Endothelial cell of umbilical vein (primary cell): ENCODE measurements around the gene TBX2.

ENCODE experiments used
- EZH2 ChIP-seq: IDR thresholded peaks from 2 replicates; pipeline ENCODE4 v1.6.1; 2012; ENCODE audit warnings: borderline replicate concordance, low read depth, mild to moderate bottlenecking, moderate library complexity, low read length, inconsistent platforms; ENCODE audit not compliant: severe bottlenecking
- GATA2 ChIP-seq: IDR thresholded peaks from 2 replicates; pipeline ENCODE4 v1.7.0; 2011; ENCODE audit warnings: low read depth, mild to moderate bottlenecking, moderate library complexity, mixed read lengths, low read length; ENCODE audit not compliant: insufficient read length, insufficient read depth
- JUN ChIP-seq: IDR thresholded peaks from 2 replicates; pipeline ENCODE4 v1.6.1; 2011; ENCODE audit warnings: borderline replicate concordance, low read depth; ENCODE audit not compliant: insufficient read length, insufficient read depth
- POLR2A ChIP-seq: IDR thresholded peaks from 2 replicates; pipeline ENCODE4 v1.6.1; 2012; ENCODE audit warnings: low read depth, mild to moderate bottlenecking, control low read depth, low read length
- POLR2AphosphoS5 ChIP-seq: IDR thresholded peaks from 2 replicates; pipeline ENCODE4 v1.6.1; 2012; ENCODE audit warnings: low read depth, mild to moderate bottlenecking, control low read depth, low read length, moderate library complexity; ENCODE audit not compliant: insufficient read depth
- TF ChIP-seq, protein P1 (sequence below), 2 donors: IDR thresholded peaks; 1 replicate in 1 of 2; 2 replicates in 1 of 2; pipeline ENCODE4 v1.5.1; 2011; ENCODE audit warnings: low read length in 2 of 2, mild to moderate bottlenecking in 2 of 2, moderate library complexity in 2 of 2, control low read depth in 1 of 2, inconsistent platforms in 1 of 2, low read depth in 1 of 2; ENCODE audit not compliant: insufficient read depth in 1 of 2; ENCODE audit errors: extremely low read depth in 1 of 2
- TF ChIP-seq, protein P2 (sequence below): IDR thresholded peaks from 2 replicates; pipeline ENCODE4 v1.6.1; 2011; ENCODE audit not compliant: insufficient read depth, insufficient read length

DNA sequence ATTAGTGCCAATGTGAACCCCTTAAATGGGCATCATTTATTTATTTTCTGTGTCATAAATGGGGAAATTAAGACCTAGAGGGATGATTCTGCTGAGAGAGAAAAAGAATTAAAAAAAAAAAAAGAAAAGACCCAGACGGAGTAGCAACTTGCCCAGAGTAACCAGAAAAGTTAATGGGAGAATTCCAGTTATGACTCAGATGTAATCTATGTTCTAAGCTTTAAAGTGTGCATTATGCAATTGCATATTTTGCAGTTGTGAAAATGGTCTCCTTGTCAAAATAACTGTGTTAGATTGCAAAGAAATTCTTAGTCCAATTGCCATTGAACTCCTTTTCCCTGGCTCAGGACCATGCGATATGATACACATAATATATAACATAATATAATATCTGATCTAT, 38.6 kb upstream of the TBX2 start:
- TF ChIP-seq, protein P1, sequence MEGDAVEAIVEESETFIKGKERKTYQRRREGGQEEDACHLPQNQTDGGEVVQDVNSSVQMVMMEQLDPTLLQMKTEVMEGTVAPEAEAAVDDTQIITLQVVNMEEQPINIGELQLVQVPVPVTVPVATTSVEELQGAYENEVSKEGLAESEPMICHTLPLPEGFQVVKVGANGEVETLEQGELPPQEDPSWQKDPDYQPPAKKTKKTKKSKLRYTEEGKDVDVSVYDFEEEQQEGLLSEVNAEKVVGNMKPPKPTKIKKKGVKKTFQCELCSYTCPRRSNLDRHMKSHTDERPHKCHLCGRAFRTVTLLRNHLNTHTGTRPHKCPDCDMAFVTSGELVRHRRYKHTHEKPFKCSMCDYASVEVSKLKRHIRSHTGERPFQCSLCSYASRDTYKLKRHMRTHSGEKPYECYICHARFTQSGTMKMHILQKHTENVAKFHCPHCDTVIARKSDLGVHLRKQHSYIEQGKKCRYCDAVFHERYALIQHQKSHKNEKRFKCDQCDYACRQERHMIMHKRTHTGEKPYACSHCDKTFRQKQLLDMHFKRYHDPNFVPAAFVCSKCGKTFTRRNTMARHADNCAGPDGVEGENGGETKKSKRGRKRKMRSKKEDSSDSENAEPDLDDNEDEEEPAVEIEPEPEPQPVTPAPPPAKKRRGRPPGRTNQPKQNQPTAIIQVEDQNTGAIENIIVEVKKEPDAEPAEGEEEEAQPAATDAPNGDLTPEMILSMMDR (IDR thresholded peaks at IDR 0.05; ENCODE audit: extremely low read depth in 1 of 2, insufficient read depth in 1 of 2, low read depth in 1 of 2, low read length in 2 of 2), result no peak
- no peak for TF ChIP-seq POLR2A
- no peak for TF ChIP-seq EZH2
- TF ChIP-seq GATA2, result no peak
- TF ChIP-seq, protein P2, sequence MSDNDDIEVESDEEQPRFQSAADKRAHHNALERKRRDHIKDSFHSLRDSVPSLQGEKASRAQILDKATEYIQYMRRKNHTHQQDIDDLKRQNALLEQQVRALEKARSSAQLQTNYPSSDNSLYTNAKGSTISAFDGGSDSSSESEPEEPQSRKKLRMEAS, result no peak
- no peak for TF ChIP-seq POLR2AphosphoS5
- TF ChIP-seq JUN, result no peak
